PC-9 (cell line): ENCODE data around the gene CTNNA3. TPM values are rescaled to one million over a fixed set of nuclear protein-coding genes. Genes with fewer than 3 reads are reported as not detected.

Experiments used
- BruUV-seq: library from RNA; stranded (reverse); fragments of 400-500 nt; replicated peaks from 2 replicates; lab custom pipeline; 2021; lab: Mats Ljungman, UMichigan
- CTCF ChIA-PET: fragments of 300-600 bp; sonication (Branson Sonifier 250); formaldehyde crosslinking; loops from one replicate; lab custom pipeline; 2022; ENCODE audit warnings: antibody characterized with exemption; lab: Charles Lee
- POLR2A ChIA-PET: fragments of 300-600 bp; sonication (Branson Sonifier 250); formaldehyde crosslinking; loops from one replicate; lab custom pipeline; 2022; ENCODE audit warnings: antibody characterized with exemption; ENCODE audit not compliant: unreplicated experiment; lab: Charles Lee
- DNase-seq, 2 experiments: peaks; one replicate each; pipeline versions ENCODE4 v3.0.0 to v3.0.0-alpha.2; 2015 to 2022; ENCODE audit warnings: mixed read lengths in 1 of 2
- H2AFZ ChIP-seq: fragments of 200-600 bp; sonication (generic); 2 replicates; pipeline ENCODE4 v1.8.1; 2017; ENCODE audit warnings: antibody characterized with exemption
- H3F3A ChIP-seq: fragments of 200-600 bp; sonication (generic); 2 replicates; pipeline ENCODE4 v1.8.1; 2017; ENCODE audit warnings: antibody characterized with exemption, mild to moderate bottlenecking, low read depth; ENCODE audit not compliant: insufficient read depth
- H3K27ac ChIP-seq: fragments of 200-600 bp; sonication (generic); 2 replicates; pipeline ENCODE4 v1.6.1; 2016; ENCODE audit warnings: mixed run types
- H3K27me3 ChIP-seq: fragments of 200-600 bp; sonication (generic); 2 replicates; pipeline ENCODE4 v1.6.1; 2016; ENCODE audit warnings: low read depth, mixed run types; ENCODE audit not compliant: insufficient read depth
- H3K36me3 ChIP-seq: fragments of 200-600 bp; sonication (generic); 2 replicates; pipeline ENCODE4 v1.6.1; 2016; ENCODE audit warnings: low read depth, mixed run types
- H3K4me1 ChIP-seq: fragments of 200-600 bp; sonication (generic); replicated peaks from 2 replicates; pipeline ENCODE4 v1.6.1; 2016; ENCODE audit warnings: mixed run types; ENCODE audit not compliant: insufficient read depth
- H3K4me2 ChIP-seq: fragments of 200-600 bp; sonication (generic); 2 replicates; pipeline ENCODE4 v1.6.1; 2017; ENCODE audit warnings: mixed run types
- H3K4me3 ChIP-seq: fragments of 200-600 bp; sonication (generic); 2 replicates; pipeline ENCODE4 v1.6.1; 2016; ENCODE audit warnings: mixed run types
- H3K79me2 ChIP-seq: fragments of 200-600 bp; sonication (generic); 2 replicates; pipeline ENCODE4 v1.6.1; 2017; ENCODE audit warnings: low read depth, mixed run types
- H3K9me2 ChIP-seq: fragments of 200-600 bp; sonication (generic); 2 replicates; pipeline ENCODE4 v1.8.1; 2017; ENCODE audit warnings: mild to moderate bottlenecking; ENCODE audit not compliant: insufficient read depth
- H3K9me3 ChIP-seq: fragments of 200-600 bp; sonication (generic); 2 replicates; pipeline ENCODE4 v1.8.1; 2016; ENCODE audit warnings: low read depth; ENCODE audit not compliant: insufficient read depth
- H4K20me1 ChIP-seq: fragments of 200-600 bp; sonication (generic); 2 replicates; pipeline ENCODE4 v1.8.1; 2017; ENCODE audit not compliant: insufficient read depth
- EZH2 ChIP-seq: fragments of 200-600 bp; sonication (generic); IDR thresholded peaks from 2 replicates; pipeline ENCODE4 v1.8.0; 2017; ENCODE audit warnings: antibody characterized with exemption, low read depth
- intact Hi-C: fragments of 100-400 bp; cut with micrococcal nuclease; formaldehyde crosslinking; loops from one replicate; pipeline ENCODE4 v1.10.0; 2022; ENCODE audit not compliant: unreplicated experiment
- total RNA-seq: library from RNA; stranded (reverse); gene quantifications from 2 replicates; pipeline ENCODE4 v1.2.3, GENCODE V29; 2021
- TF ChIP-seq, protein P1 (sequence below): fragments of 200-600 bp; sonication (generic); conservative IDR thresholded peaks from 2 replicates; pipeline ENCODE4 v1.6.1; 2017; ENCODE audit warnings: mixed run types, antibody characterized with exemption, mild to moderate bottlenecking, moderate library complexity

The CTNNA3 gene
- total RNA-seq, 1 experiment from 2014 or later = not detected

DNA sequence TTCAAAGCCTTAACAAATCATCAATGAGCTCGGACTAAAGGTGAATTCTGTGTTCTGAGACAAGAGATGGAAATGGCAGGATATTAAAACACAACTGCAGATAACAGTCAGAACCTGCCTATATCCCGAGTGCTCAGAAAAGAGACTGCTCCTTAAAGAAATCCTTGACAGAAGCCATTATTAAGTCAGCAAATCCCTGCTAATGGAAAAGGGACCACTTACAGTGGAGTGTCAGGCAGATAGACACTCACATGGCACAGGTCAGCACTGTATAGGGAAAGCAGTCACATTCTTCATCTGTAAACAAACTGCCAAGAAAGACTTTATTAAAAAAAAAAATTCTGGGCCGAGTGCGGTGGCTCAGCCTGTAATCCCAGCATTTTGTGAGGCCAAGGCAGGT is 917.6 kb downstream of the CTNNA3 start:
- H3K36me3 ChIP-seq = no peaks in the 10 kb centered on the region
- no peaks in the 10 kb centered on the region for H3K9me3 ChIP-seq
- no peaks in the 10 kb centered on the region for H3F3A ChIP-seq
- H3K27ac ChIP-seq = no peak overlapping the region
- H3K4me1 ChIP-seq = no peaks in the 10 kb centered on the region
- no TSS peak for BruUV-seq
- H2AFZ ChIP-seq = no peak overlapping the region
- intact Hi-C loops = no loop called here
- CTCF ChIA-PET = no interaction called here
- TF ChIP-seq EZH2 = no peak
- TF ChIP-seq, protein P1, sequence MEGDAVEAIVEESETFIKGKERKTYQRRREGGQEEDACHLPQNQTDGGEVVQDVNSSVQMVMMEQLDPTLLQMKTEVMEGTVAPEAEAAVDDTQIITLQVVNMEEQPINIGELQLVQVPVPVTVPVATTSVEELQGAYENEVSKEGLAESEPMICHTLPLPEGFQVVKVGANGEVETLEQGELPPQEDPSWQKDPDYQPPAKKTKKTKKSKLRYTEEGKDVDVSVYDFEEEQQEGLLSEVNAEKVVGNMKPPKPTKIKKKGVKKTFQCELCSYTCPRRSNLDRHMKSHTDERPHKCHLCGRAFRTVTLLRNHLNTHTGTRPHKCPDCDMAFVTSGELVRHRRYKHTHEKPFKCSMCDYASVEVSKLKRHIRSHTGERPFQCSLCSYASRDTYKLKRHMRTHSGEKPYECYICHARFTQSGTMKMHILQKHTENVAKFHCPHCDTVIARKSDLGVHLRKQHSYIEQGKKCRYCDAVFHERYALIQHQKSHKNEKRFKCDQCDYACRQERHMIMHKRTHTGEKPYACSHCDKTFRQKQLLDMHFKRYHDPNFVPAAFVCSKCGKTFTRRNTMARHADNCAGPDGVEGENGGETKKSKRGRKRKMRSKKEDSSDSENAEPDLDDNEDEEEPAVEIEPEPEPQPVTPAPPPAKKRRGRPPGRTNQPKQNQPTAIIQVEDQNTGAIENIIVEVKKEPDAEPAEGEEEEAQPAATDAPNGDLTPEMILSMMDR = no peak
- no peak overlapping the region for H3K4me3 ChIP-seq
- POLR2A ChIA-PET = no interaction called here
- no peak overlapping the region for H3K4me2 ChIP-seq
- no peaks in the 10 kb centered on the region for H3K27me3 ChIP-seq
- no peaks in the 10 kb centered on the region for H3K9me2 ChIP-seq
- no peaks in the 10 kb centered on the region; the same call in 1 of the 2 replicates for H4K20me1 ChIP-seq
- H3K79me2 ChIP-seq = no peaks in the 10 kb centered on the region
- DNase-seq = no peak

DNA sequence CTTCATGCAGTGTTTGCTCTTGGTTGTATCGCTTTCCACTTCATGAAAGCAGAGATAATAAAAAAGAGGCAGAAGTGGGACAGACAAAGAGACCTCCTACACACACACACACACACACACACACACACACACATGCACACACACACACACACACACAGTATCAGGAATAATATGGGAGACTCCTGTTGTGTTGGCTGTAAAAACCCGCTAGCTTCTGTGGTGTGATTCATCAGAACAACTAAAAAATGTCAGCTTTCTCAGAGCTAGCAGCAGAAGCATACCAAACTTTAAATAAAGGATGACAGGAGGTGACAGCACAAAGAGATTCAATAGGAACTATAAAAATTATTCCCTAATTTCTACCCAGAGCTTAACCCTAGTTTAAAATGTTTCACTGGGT is 918.3 kb downstream of the CTNNA3 start:
- H3K27ac ChIP-seq = no peak overlapping the region
- H2AFZ ChIP-seq = no peak overlapping the region
- no peaks in the 10 kb centered on the region for H3K27me3 ChIP-seq
- no peaks in the 10 kb centered on the region for H3K79me2 ChIP-seq
- no peak overlapping the region for H3K4me3 ChIP-seq
- no TSS peak for BruUV-seq
- H3K9me2 ChIP-seq = no peaks in the 10 kb centered on the region
- no peak overlapping the region for H3K4me2 ChIP-seq
- no peaks in the 10 kb centered on the region for H3F3A ChIP-seq
- TF ChIP-seq, protein P1 = no peak
- TF ChIP-seq EZH2 = no peak
- H3K36me3 ChIP-seq = no peaks in the 10 kb centered on the region
- no peak for DNase-seq
- H4K20me1 ChIP-seq = no peaks in the 10 kb centered on the region; the same call in 1 of the 2 replicates
- no peaks in the 10 kb centered on the region for H3K9me3 ChIP-seq
- ChIA-PET CTCF (interaction anchor here (0.6 kb wide), 1 partner anchor 192 kb away, joined by 7 read pairs; no protein-coding TSS in a partner anchor), POLR2A (no interaction called here)
- H3K4me1 ChIP-seq = no peaks in the 10 kb centered on the region
- intact Hi-C loops = no loop called here

DNA sequence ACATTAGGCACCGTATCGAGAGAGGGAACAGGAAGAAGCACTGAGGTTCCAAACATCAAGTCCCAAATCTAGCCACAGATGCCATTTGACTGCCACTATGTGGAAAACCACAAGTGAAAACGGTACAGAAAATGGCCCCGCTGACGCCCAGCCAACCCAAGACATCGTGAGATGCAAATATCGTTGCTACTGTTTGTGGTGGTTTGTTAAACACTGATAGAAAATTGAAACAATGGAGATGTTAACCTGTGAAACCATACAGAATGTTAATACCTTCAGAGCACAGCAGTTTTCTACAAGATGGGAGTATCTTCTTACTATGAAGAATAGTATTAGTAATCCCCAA is 922.5 kb downstream of the CTNNA3 start:
- no peaks in the 10 kb centered on the region for H3K79me2 ChIP-seq
- no peaks in the 10 kb centered on the region for H4K20me1 ChIP-seq
- ChIA-PET POLR2A (no interaction called here), CTCF (no interaction called here)
- no peaks in the 10 kb centered on the region for H3K27me3 ChIP-seq
- no peak overlapping the region for H3K27ac ChIP-seq
- no peak overlapping the region for H2AFZ ChIP-seq
- DNase-seq = no peak
- H3K9me2 ChIP-seq = no peaks in the 10 kb centered on the region
- H3K4me2 ChIP-seq = no peak overlapping the region
- no TSS peak for BruUV-seq
- intact Hi-C loops = no loop called here
- no peak overlapping the region for H3K4me3 ChIP-seq
- H3K36me3 ChIP-seq = no peaks in the 10 kb centered on the region
- TF ChIP-seq, protein P1 = no peak
- no peak for TF ChIP-seq EZH2
- H3K4me1 ChIP-seq = no peaks in the 10 kb centered on the region
- no peaks in the 10 kb centered on the region for H3K9me3 ChIP-seq
- no peaks in the 10 kb centered on the region for H3F3A ChIP-seq
